ENCODE results near the gene RSRC1. TPM values are rescaled to one million over a fixed set of nuclear protein-coding genes. Genes with fewer than 3 reads are reported as not detected.
"Not testable (repeated sequence)": the region's sequence is repeated elsewhere in the genome, so short reads cannot be mapped to it uniquely, and the experiment has no call there.

Gene RSRC1
- total and polyA plus RNA-seq, 2 of the 13 experiments (the other 11 are each of a cell fraction or from before 2014, with no cell fraction given): 4.9 to 63.0 TPM

DNA sequence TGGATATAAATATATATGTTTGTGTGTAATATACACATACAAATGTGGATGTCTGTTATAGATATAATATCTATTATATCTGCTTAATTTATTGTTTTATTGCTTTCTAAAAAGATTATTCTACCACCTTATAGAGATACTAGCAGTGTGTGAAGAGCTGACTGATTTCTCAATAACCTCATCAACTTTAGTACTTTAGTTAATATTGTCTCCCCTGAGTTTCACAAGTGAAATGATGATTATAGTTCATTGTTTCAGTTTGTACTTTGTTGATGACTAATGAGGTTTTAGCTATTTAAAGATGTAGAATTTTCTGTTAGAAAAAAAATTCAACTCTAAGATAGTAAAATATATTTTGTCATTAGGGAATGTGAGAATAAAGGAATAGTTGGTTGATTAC is 11.4 kb downstream of the RSRC1 start:
- CTCF ChIA-PET (ENCODE audit: low intra/inter-chr PET ratio, low total read pairs): no interaction called here
- no peak for FAIRE-seq
- Histone ChIP-seq H3K4me2 (ENCODE audit: low read depth, low read length) (no peak overlapping the region), H3K36me3 (replicated peaks in 1 of 2; ENCODE audit: control insufficient read depth in 1 of 2, insufficient read depth in 2 of 2, low read length in 2 of 2) (peaks cover 0 to 9% of the 10 kb centered on the region in 2 experiments; a peak in 3 of 5 replicates), H3K9ac (ENCODE audit: insufficient read depth, low read depth, low read length) (no peak overlapping the region), H4K20me1 (ENCODE audit: insufficient read depth, low read length) (no peaks in the 10 kb centered on the region), H3K4me3 (replicated peaks in 1 of 3; ENCODE audit: insufficient read depth in 1 of 3, low read depth in 2 of 3, low read length in 3 of 3) (no peak overlapping the region), H3K4me1 (ENCODE audit: insufficient read depth, low read length) (no peaks in the 10 kb centered on the region), H3K27ac (ENCODE audit: extremely low read length, insufficient read depth, low read length) (no peak overlapping the region), H3K79me2 (ENCODE audit: insufficient read depth, low read length) (peaks cover 2% of the 10 kb centered on the region), H3K27me3 (ENCODE audit: control insufficient read depth in 1 of 2, insufficient read depth in 2 of 2, low read length in 2 of 2) (no peaks in the 10 kb centered on the region), H2AFZ (ENCODE audit: low read length) (no peak overlapping the region), H3K9me3 (ENCODE audit: low read length) (no peaks in the 10 kb centered on the region)
- in situ Hi-C loops (cut with HindIII; ENCODE audit: extremely low pct_ligation_motif_present, low pct_unique_long_range_greater_than_20kb) (no loop called here), intact Hi-C loops (cut with micrococcal nuclease; ENCODE audit: unreplicated experiment) (no loop called here)
- ATAC-seq: no peak
- POLR2A ChIA-PET: interaction anchor here (0.9 kb wide), 1 partner anchor 11 kb away, joined by 3 read pairs; the partner anchor contains the start of gene RSRC1
- no peak for DNase-seq (ENCODE audit: low spot score)
- BruUV-seq (replicated peaks): no TSS peak
- TF ChIP-seq KAT2B (IDR thresholded peaks at IDR 0.05; ENCODE audit: borderline replicate concordance, low read depth, low read length): no peak
- no peak for TF ChIP-seq AGO2 (optimal IDR thresholded peaks at IDR 0.05; ENCODE audit: low read depth, low read length)
- TF ChIP-seq SP5 (CRISPR knock-in tag; IDR thresholded peaks at IDR 0.05; ENCODE audit: borderline replicate concordance, low read depth): no peak

- in situ Hi-C loops (cut with HindIII; ENCODE audit: extremely low pct_ligation_motif_present, low pct_unique_long_range_greater_than_20kb); H4K20me1 ChIP-seq (ENCODE audit: insufficient read depth, low read length); BruUV-seq (replicated peaks); H3K4me2 ChIP-seq (ENCODE audit: low read depth, low read length); FAIRE-seq; H3K9ac ChIP-seq (ENCODE audit: insufficient read depth, low read depth, low read length); H3K4me3 ChIP-seq (replicated peaks in 1 of 3; ENCODE audit: insufficient read depth in 1 of 3, low read depth in 2 of 3, low read length in 3 of 3); POLR2A ChIA-PET; H2AFZ ChIP-seq (ENCODE audit: low read length); H3K79me2 ChIP-seq (ENCODE audit: insufficient read depth, low read length); H3K9me3 ChIP-seq (ENCODE audit: low read length); DNase-seq (ENCODE audit: low spot score); H3K27me3 ChIP-seq (ENCODE audit: control insufficient read depth in 1 of 2, insufficient read depth in 2 of 2, low read length in 2 of 2); intact Hi-C loops (cut with micrococcal nuclease; ENCODE audit: unreplicated experiment); H3K4me1 ChIP-seq (ENCODE audit: insufficient read depth, low read length); H3K27ac ChIP-seq (ENCODE audit: extremely low read length, insufficient read depth, low read length); ATAC-seq; CTCF ChIA-PET (ENCODE audit: low intra/inter-chr PET ratio, low total read pairs): not testable (repeated sequence)
- H3K36me3 ChIP-seq (replicated peaks in 1 of 2; ENCODE audit: control insufficient read depth in 1 of 2, insufficient read depth in 2 of 2, low read length in 2 of 2): peaks cover 0 to 13% of the 10 kb centered on the region in 2 experiments; a peak in 3 of 5 replicates
- 91% methylated on average over 5 of the region's 5 CpGs for WGBS (ENCODE audit: low lambda C conversion rate)
These were observed 12.8 kb downstream of the RSRC1 start for GRCh38 chr3:158122721-158123120.

Measured in HepG2 (cell line).